GM23248 (cell line): ENCODE measurements around the gene MEF2B.

Experiments used
- EZH2 ChIP-seq: fragments of 200-600 bp; sonication (generic); IDR thresholded peaks from 2 replicates; pipeline ENCODE4 v1.6.1; 2018; ENCODE audit warnings: antibody characterized with exemption, mild to moderate bottlenecking; ENCODE audit not compliant: insufficient read depth, poor library complexity, severe bottlenecking
- EZH2phosphoT487 ChIP-seq: fragments of 200-600 bp; sonication (generic); IDR thresholded peaks from 2 replicates; pipeline ENCODE4 v1.6.1; 2018; ENCODE audit warnings: antibody characterized with exemption, moderate library complexity, mild to moderate bottlenecking, low read depth; ENCODE audit not compliant: insufficient read depth

- TF ChIP-seq EZH2, result no peak
- no peak for TF ChIP-seq EZH2phosphoT487
Observed at GRCh38 chr19:19133985-19134384, 36.1 kb downstream of the MEF2B start.
